DND-41 (cell line): ENCODE data around the gene XKR3.

Experiments
- ATAC-seq: fragments of 200-7000 bp; cut with Tn5 transposase; 3 replicates; pipeline ENCODE4 v1.9.1; 2021; ENCODE audit warnings: low read depth; ENCODE audit not compliant: insufficient read depth
- DNase-seq: peaks from one replicate; pipeline ENCODE4 v3.0.0-alpha.2; 2020
- H2AFZ ChIP-seq: 2 replicates; pipeline ENCODE4 v1.6.0; 2012; ENCODE audit warnings: low read depth, low read length
- H3K27ac ChIP-seq: 2 replicates; pipeline ENCODE4 v1.5.1; 2012; ENCODE audit warnings: low read length, inconsistent platforms
- H3K27me3 ChIP-seq: fragments of 200-600 bp; sonication (generic); 2 replicates; pipeline ENCODE4 v1.6.0; 2012; ENCODE audit warnings: low read length, mild to moderate bottlenecking, inconsistent platforms; ENCODE audit not compliant: insufficient read depth, poor library complexity
- H3K36me3 ChIP-seq: 2 replicates; pipeline ENCODE4 v1.5.1; 2012; ENCODE audit warnings: low read length, inconsistent platforms; ENCODE audit not compliant: insufficient read depth
- H3K4me1 ChIP-seq: 2 replicates; pipeline ENCODE4 v1.5.1; 2012; ENCODE audit warnings: mild to moderate bottlenecking, low read length; ENCODE audit not compliant: insufficient read depth
- H3K4me2 ChIP-seq: 2 replicates; pipeline ENCODE4 v1.6.0; 2012; ENCODE audit warnings: mild to moderate bottlenecking, moderate library complexity, low read length, inconsistent platforms; ENCODE audit not compliant: insufficient read depth
- H3K4me3 ChIP-seq, 2 experiments: fragments of 200-600 bp in 1 of 2; shearing (Covaris generic) in 1 of 2; 2 replicates each; pipeline ENCODE4 v1.5.1; 2012 to 2016; ENCODE audit warnings: inconsistent platforms in 2 of 2, low read length in 2 of 2, mild to moderate bottlenecking in 2 of 2, low read depth in 1 of 2, moderate library complexity in 1 of 2
- H3K79me2 ChIP-seq: 2 replicates; pipeline ENCODE4 v1.6.0; 2012; ENCODE audit warnings: low read length, inconsistent platforms; ENCODE audit not compliant: insufficient read depth
- H3K9ac ChIP-seq: 2 replicates; pipeline ENCODE4 v1.6.0; 2012; ENCODE audit warnings: low read depth, mild to moderate bottlenecking, inconsistent platforms, low read length, moderate library complexity
- H3K9me3 ChIP-seq: 2 replicates; pipeline ENCODE4 v1.5.1; 2012; ENCODE audit warnings: low read length, moderate library complexity, mild to moderate bottlenecking, inconsistent platforms; ENCODE audit not compliant: insufficient read depth, severe bottlenecking
- H4K20me1 ChIP-seq: 2 replicates; pipeline ENCODE4 v1.6.0; 2012; ENCODE audit warnings: low read length; ENCODE audit not compliant: insufficient read depth
- EZH2 ChIP-seq: IDR thresholded peaks from 3 replicates; pipeline ENCODE4 v1.6.1; 2012; ENCODE audit warnings: borderline replicate concordance, low read depth, mild to moderate bottlenecking, moderate library complexity, low read length, inconsistent platforms; ENCODE audit not compliant: severe bottlenecking
- TF ChIP-seq, protein P1 (sequence below): IDR thresholded peaks from 2 replicates; pipeline ENCODE4 v1.5.1; 2012; ENCODE audit warnings: borderline replicate concordance, low read length, moderate library complexity, mild to moderate bottlenecking; ENCODE audit not compliant: poor library complexity, severe bottlenecking; ENCODE audit errors: extremely low read depth

XKR3 gene

DNA sequence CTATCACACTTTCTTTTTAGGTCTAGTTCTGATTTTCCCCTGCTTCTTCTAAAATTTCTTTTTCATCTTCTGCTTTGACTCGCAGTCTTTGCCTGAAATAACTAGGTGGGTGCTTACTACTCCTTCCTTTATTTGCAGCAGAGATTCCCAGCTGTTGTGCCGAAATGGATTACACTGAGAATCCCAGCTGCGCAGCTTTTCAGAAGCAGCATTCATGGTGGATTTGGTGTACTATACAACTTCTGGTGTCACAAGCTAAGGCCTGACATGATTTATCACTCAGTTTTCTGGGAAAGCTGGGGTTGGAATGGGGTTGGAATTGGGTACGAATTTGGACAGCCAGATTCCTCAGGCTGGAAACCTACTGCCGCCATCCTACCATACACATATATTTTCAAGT, 6.0 kb upstream of the XKR3 start:
- no peaks in the 10 kb centered on the region for H3K27me3 ChIP-seq
- no peaks in the 10 kb centered on the region for H3K9me3 ChIP-seq
- DNase-seq (no peak), ATAC-seq (no peak)
- H3K9ac ChIP-seq, result no peak overlapping the region
- no peak overlapping the region for H3K27ac ChIP-seq
- no peaks in the 10 kb centered on the region for H3K36me3 ChIP-seq
- no peaks in the 10 kb centered on the region for H3K79me2 ChIP-seq
- H4K20me1 ChIP-seq, result no peaks in the 10 kb centered on the region
- H3K4me1 ChIP-seq, result no peaks in the 10 kb centered on the region
- no peak overlapping the region for H3K4me2 ChIP-seq
- H3K4me3 ChIP-seq, result no peak overlapping the region
- TF ChIP-seq, protein P1, sequence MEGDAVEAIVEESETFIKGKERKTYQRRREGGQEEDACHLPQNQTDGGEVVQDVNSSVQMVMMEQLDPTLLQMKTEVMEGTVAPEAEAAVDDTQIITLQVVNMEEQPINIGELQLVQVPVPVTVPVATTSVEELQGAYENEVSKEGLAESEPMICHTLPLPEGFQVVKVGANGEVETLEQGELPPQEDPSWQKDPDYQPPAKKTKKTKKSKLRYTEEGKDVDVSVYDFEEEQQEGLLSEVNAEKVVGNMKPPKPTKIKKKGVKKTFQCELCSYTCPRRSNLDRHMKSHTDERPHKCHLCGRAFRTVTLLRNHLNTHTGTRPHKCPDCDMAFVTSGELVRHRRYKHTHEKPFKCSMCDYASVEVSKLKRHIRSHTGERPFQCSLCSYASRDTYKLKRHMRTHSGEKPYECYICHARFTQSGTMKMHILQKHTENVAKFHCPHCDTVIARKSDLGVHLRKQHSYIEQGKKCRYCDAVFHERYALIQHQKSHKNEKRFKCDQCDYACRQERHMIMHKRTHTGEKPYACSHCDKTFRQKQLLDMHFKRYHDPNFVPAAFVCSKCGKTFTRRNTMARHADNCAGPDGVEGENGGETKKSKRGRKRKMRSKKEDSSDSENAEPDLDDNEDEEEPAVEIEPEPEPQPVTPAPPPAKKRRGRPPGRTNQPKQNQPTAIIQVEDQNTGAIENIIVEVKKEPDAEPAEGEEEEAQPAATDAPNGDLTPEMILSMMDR, result no peak
- no peak for TF ChIP-seq EZH2
- H2AFZ ChIP-seq, result no peak overlapping the region

DNA sequence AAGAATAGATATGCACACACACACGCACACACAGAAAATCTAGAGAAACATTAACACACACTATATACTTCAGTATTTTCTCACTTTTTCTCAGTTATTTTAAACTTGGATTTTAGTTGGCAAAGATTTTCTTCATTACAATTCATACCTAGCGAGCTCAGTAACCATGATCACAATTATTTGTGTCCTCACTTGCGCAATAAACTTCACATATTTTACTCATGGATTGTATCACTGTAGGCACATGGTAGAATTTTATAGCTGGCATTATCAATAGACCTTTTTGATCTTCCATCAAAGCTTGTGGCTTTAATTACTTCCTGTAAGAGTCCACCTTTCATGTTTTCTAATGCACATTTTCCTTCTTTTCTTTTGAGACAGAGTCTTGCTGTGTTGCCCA, 4.8 kb upstream of the XKR3 start:
- Histone ChIP-seq H3K4me3 (no peak overlapping the region), H3K79me2 (no peaks in the 10 kb centered on the region), H3K27me3 (no peaks in the 10 kb centered on the region), H3K9me3 (no peaks in the 10 kb centered on the region), H3K4me1 (peaks cover 12% of the 10 kb centered on the region), H3K36me3 (no peaks in the 10 kb centered on the region), H3K27ac (no peak overlapping the region), H3K4me2 (no peak overlapping the region), H2AFZ (no peak overlapping the region), H3K9ac (no peak overlapping the region), H4K20me1 (no peaks in the 10 kb centered on the region)
- ATAC-seq, result no peak
- DNase-seq, result no peak
- no peak for TF ChIP-seq EZH2
- TF ChIP-seq, protein P1, result no peak

DNA sequence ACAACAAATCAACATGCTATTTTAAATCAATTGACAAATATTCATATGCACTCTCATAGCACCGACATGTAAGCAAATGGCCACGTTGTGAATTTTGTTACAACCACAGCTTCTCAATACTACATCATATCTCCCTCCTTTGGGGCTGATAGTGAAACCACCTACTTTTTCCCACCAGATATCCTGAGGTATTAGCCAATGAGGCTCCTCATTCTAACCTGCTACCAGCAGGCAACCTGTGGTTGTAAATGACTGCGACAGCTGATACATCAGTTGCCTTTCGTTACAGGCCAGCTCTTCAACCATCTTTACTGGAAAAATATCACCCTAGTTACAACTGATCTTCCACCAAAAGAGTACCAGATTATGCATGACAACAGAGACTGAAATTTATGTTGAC, 3.7 kb upstream of the XKR3 start:
- H3K4me1 ChIP-seq, result peaks cover 23% of the 10 kb centered on the region
- H3K4me3 ChIP-seq, result no peak overlapping the region
- H3K4me2 ChIP-seq, result no peak overlapping the region
- no peaks in the 10 kb centered on the region for H3K36me3 ChIP-seq
- ATAC-seq (no peak), DNase-seq (no peak)
- no peak overlapping the region for H2AFZ ChIP-seq
- no peak overlapping the region for H3K9ac ChIP-seq
- no peaks in the 10 kb centered on the region for H3K79me2 ChIP-seq
- no peaks in the 10 kb centered on the region for H3K9me3 ChIP-seq
- no peaks in the 10 kb centered on the region for H4K20me1 ChIP-seq
- no peak for TF ChIP-seq EZH2
- TF ChIP-seq, protein P1, result no peak
- H3K27me3 ChIP-seq, result no peaks in the 10 kb centered on the region
- H3K27ac ChIP-seq, result no peak overlapping the region

DNA sequence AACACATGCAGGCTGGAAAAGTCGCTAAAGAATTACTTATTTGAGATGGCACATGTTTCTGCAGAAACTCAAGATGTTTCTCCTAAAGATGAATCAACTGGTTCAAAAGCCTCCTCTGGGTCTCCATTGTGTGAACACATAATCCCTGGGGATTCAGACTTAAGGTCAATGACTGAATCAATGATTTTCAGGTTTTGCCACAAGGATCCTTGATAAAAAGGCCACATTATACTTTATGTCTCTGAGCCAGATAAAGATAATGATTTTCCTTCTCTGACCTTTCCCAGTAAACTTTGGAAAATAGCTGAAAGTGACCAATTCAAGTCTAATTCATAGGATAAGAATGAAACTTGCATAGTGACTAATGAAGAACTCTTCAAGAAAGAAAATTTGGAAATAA, 2.3 kb upstream of the XKR3 start:
- H3K9ac ChIP-seq, result no peak overlapping the region
- no peak overlapping the region for H3K4me3 ChIP-seq
- H3K9me3 ChIP-seq, result no peaks in the 10 kb centered on the region
- DNase-seq (no peak), ATAC-seq (no peak)
- no peaks in the 10 kb centered on the region for H3K36me3 ChIP-seq
- no peak overlapping the region for H3K27ac ChIP-seq
- no peaks in the 10 kb centered on the region for H3K27me3 ChIP-seq
- H3K4me2 ChIP-seq, result no peak overlapping the region
- no peak overlapping the region for H2AFZ ChIP-seq
- no peaks in the 10 kb centered on the region for H4K20me1 ChIP-seq
- H3K79me2 ChIP-seq, result no peaks in the 10 kb centered on the region
- TF ChIP-seq, protein P1, result no peak
- TF ChIP-seq EZH2, result no peak
- H3K4me1 ChIP-seq, result peaks cover 31% of the 10 kb centered on the region
